Neural cell (in vitro differentiated cells): ENCODE data around the gene INS.

ENCODE experiments used
- CTCF ChIP-seq: fragments of 450-650 bp; IDR thresholded peaks from 2 replicates; pipeline ENCODE4 v1.5.1; 2014; ENCODE audit warnings: antibody characterized with exemption, mild to moderate bottlenecking, moderate library complexity; ENCODE audit not compliant: poor library complexity, severe bottlenecking
- MXI1 ChIP-seq: fragments of 450-650 bp; conservative IDR thresholded peaks from 2 replicates; pipeline ENCODE4 v1.6.1; 2014; ENCODE audit warnings: antibody characterized with exemption, mild to moderate bottlenecking; ENCODE audit not compliant: poor library complexity, severe bottlenecking
- TF ChIP-seq, protein P1 (sequence below): IDR thresholded peaks from 2 replicates; pipeline ENCODE4 v1.6.1; 2012; ENCODE audit warnings: borderline replicate concordance

DNA sequence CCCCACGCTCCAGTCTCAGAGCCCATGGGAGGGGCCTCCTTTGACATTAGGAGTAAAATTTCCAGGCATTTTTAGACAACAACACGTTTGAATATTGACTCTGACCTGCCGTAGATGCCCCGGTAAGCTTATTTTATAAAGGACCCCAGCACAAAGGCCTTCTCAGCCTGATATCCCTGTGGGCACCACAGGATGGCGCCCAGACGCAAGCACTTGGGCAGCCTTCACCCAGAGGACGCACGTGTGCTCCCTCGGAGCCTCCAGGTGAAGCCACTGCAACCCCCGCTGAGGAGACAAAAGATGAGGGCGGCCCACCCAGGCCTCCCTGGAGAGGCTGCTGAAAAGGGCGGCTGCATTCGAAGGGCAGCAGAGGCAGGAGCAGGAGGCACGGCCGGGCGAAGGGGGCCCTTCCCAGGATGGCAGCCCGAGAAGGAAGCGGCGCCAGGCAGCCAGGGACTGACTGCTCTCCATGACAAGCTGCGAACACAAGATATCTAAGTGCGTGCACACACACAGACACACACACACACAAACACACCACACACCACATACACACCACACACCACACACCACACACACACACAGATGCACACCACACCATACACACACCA, 25.8 kb upstream of the INS start:
- TF ChIP-seq, protein P1, sequence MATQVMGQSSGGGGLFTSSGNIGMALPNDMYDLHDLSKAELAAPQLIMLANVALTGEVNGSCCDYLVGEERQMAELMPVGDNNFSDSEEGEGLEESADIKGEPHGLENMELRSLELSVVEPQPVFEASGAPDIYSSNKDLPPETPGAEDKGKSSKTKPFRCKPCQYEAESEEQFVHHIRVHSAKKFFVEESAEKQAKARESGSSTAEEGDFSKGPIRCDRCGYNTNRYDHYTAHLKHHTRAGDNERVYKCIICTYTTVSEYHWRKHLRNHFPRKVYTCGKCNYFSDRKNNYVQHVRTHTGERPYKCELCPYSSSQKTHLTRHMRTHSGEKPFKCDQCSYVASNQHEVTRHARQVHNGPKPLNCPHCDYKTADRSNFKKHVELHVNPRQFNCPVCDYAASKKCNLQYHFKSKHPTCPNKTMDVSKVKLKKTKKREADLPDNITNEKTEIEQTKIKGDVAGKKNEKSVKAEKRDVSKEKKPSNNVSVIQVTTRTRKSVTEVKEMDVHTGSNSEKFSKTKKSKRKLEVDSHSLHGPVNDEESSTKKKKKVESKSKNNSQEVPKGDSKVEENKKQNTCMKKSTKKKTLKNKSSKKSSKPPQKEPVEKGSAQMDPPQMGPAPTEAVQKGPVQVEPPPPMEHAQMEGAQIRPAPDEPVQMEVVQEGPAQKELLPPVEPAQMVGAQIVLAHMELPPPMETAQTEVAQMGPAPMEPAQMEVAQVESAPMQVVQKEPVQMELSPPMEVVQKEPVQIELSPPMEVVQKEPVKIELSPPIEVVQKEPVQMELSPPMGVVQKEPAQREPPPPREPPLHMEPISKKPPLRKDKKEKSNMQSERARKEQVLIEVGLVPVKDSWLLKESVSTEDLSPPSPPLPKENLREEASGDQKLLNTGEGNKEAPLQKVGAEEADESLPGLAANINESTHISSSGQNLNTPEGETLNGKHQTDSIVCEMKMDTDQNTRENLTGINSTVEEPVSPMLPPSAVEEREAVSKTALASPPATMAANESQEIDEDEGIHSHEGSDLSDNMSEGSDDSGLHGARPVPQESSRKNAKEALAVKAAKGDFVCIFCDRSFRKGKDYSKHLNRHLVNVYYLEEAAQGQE = no peak
- TF ChIP-seq CTCF = peak; percentile 56
- TF ChIP-seq MXI1 = no peak
